NB4 (cell line): ENCODE data around the gene LRRC56.

Experiments
- MYC ChIP-seq: IDR thresholded peaks from 2 replicates; pipeline ENCODE4 v1.6.1; 2011; ENCODE audit warnings: low read depth, low read length
- POLR2A ChIP-seq: IDR thresholded peaks from 2 replicates; pipeline ENCODE4 v1.6.1; 2011; ENCODE audit warnings: mild to moderate bottlenecking; ENCODE audit not compliant: insufficient read length; ENCODE audit errors: extremely low read depth
- TF ChIP-seq, protein P1 (sequence below): IDR thresholded peaks from one replicate; pipeline ENCODE4 v1.5.1; 2012; ENCODE audit warnings: low read depth, low read length
- TF ChIP-seq, protein P2 (sequence below): IDR thresholded peaks from 2 replicates; pipeline ENCODE4 v1.6.1; 2011; ENCODE audit warnings: low read depth, low read length

DNA sequence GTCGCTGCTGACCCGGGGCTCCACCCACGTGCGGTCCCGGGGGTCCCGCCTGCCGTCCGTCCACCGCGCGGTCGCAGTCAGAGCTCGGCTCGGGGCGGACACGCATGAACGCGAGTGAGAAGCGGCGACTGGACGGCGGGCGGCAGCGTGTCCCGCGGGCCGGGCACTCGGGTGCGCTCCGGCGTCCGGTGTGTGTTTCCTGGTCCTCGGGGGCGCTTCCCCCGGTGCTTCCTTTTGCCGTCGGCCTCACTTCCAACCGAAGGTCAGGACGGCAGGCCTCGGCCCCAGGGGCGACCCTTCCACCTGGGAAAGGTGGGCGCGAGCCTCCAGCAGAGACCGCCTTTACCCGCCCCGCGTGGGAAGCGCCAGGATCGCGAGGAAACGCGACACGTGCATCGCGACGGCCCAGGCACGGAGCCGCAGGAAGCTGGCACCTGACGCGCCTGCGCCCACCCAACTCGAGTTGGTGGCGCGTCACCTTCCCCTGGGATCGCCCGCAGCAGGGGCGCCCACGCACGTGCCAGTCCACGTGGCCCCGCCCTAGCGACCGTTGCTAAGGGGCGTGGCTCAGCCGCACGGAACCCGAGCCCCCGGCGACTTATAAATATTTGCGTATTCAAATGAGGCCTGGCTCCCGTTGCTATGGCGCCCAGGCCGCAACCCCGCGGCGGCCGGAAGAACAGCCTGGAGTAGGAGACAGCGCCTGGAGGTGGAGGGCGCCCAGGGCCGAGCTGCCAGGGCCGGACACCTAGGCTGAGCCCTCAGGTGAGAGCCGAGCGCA lies at the start of gene LRRC56:
- TF ChIP-seq, protein P1, sequence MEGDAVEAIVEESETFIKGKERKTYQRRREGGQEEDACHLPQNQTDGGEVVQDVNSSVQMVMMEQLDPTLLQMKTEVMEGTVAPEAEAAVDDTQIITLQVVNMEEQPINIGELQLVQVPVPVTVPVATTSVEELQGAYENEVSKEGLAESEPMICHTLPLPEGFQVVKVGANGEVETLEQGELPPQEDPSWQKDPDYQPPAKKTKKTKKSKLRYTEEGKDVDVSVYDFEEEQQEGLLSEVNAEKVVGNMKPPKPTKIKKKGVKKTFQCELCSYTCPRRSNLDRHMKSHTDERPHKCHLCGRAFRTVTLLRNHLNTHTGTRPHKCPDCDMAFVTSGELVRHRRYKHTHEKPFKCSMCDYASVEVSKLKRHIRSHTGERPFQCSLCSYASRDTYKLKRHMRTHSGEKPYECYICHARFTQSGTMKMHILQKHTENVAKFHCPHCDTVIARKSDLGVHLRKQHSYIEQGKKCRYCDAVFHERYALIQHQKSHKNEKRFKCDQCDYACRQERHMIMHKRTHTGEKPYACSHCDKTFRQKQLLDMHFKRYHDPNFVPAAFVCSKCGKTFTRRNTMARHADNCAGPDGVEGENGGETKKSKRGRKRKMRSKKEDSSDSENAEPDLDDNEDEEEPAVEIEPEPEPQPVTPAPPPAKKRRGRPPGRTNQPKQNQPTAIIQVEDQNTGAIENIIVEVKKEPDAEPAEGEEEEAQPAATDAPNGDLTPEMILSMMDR, result no peak
- TF ChIP-seq POLR2A (peak; percentile 49), MYC (peak; percentile 97)
- TF ChIP-seq, protein P2, sequence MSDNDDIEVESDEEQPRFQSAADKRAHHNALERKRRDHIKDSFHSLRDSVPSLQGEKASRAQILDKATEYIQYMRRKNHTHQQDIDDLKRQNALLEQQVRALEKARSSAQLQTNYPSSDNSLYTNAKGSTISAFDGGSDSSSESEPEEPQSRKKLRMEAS, result peak; percentile 100
